Fibroblast of lung (primary cell): ENCODE measurements around the gene NT5E. TPM values are rescaled to one million over a fixed set of nuclear protein-coding genes. Genes with fewer than 3 reads are reported as not detected.

ENCODE experiments used
- DNase-seq, 2 donors: peaks; one replicate each; pipeline versions ENCODE4 v3.0.0 to v3.0.0-alpha.2; 2010; ENCODE audit warnings: low read depth in 2 of 2
- H2AFZ ChIP-seq: 2 replicates; pipeline ENCODE4 v1.5.1; 2012; ENCODE audit warnings: low read length, control low read depth, inconsistent platforms
- H3K27ac ChIP-seq: 2 replicates; pipeline ENCODE4 v1.5.1; 2011; ENCODE audit warnings: low read length, control low read depth; ENCODE audit not compliant: insufficient read depth
- H3K27me3 ChIP-seq: 2 replicates; pipeline ENCODE4 v1.5.1; 2011; ENCODE audit warnings: mild to moderate bottlenecking, low read length; ENCODE audit not compliant: control insufficient read depth, insufficient read depth
- H3K36me3 ChIP-seq: 2 replicates; pipeline ENCODE4 v1.5.1; 2011; ENCODE audit warnings: low read length; ENCODE audit not compliant: control insufficient read depth, insufficient read depth
- H3K4me1 ChIP-seq: 2 replicates; pipeline ENCODE4 v1.5.1; 2011; ENCODE audit warnings: low read length; ENCODE audit not compliant: control insufficient read depth, insufficient read depth; ENCODE audit errors: extremely low read depth
- H3K4me2 ChIP-seq: 2 replicates; pipeline ENCODE4 v1.5.1; 2011; ENCODE audit warnings: low read length, control low read depth; ENCODE audit not compliant: insufficient read depth; ENCODE audit errors: extremely low read depth
- H3K4me3 ChIP-seq, 4 experiments: fragments of 200-600 bp in 1 of 4; sonication (generic) in 1 of 4; replicated peaks in 1 of 4; 2 replicates each; pipeline ENCODE4 v1.5.1; 2011 to 2016; ENCODE audit warnings: low read length in 4 of 4, low read depth in 3 of 4, mild to moderate bottlenecking in 3 of 4, control low read depth in 2 of 4, inconsistent platforms in 1 of 4, mixed read lengths in 1 of 4; ENCODE audit not compliant: insufficient read depth in 1 of 4; ENCODE audit errors: control extremely low read depth in 1 of 4
- H3K79me2 ChIP-seq: 2 replicates; pipeline ENCODE4 v1.5.1; 2012; ENCODE audit warnings: mild to moderate bottlenecking, low read length, inconsistent platforms; ENCODE audit not compliant: control insufficient read depth, insufficient read depth
- H3K9ac ChIP-seq: 2 replicates; pipeline ENCODE4 v1.5.1; 2011; ENCODE audit warnings: mild to moderate bottlenecking, low read length, control low read depth; ENCODE audit not compliant: insufficient read depth
- H3K9me3 ChIP-seq: 2 replicates; pipeline ENCODE4 v1.5.1; 2012; ENCODE audit warnings: low read depth, low read length; ENCODE audit not compliant: control insufficient read depth, insufficient read depth
- H4K20me1 ChIP-seq: 2 replicates; pipeline ENCODE4 v1.5.1; 2011; ENCODE audit warnings: low read length; ENCODE audit not compliant: control insufficient read depth, insufficient read depth; ENCODE audit errors: extremely low read depth
- EZH2 ChIP-seq: IDR thresholded peaks from 2 replicates; pipeline ENCODE4 v1.5.1; 2012; ENCODE audit warnings: low read length, control low read depth, mild to moderate bottlenecking; ENCODE audit errors: missing control alignments
- polyA plus RNA-seq, 2 donors: library from polyadenylated mRNA; depleted of rRNA in 1 of 2; stranded (reverse) in 1 of 2; unstranded in 1 of 2; fragments of >200 nt; gene quantifications; 2 replicates each; pipeline ENCODE4 v1.2.1, GENCODE V29; 2011 to 2012; ENCODE audit warnings: missing spikeins in 1 of 2
- total RNA-seq: library from RNA; depleted of rRNA; stranded (reverse); fragments of >200 nt; gene quantifications from 2 replicates; pipeline ENCODE4 v1.2.1, GENCODE V29; 2014
- TF ChIP-seq, protein P1 (sequence below), 2 donors: IDR thresholded peaks in 1 of 2; conservative IDR thresholded peaks in 1 of 2; 1 replicate in 1 of 2; 2 replicates in 1 of 2; pipeline ENCODE4 v1.5.1; 2011 to 2012; ENCODE audit warnings: low read length in 2 of 2, control low read depth in 1 of 2, inconsistent platforms in 1 of 2, low read depth in 1 of 2, mild to moderate bottlenecking in 1 of 2

The NT5E gene
- total and polyA plus RNA-seq, 2 donors (not counting 1 experiment from before 2014, with no cell fraction given) = 217 to 257 TPM

- Histone ChIP-seq H4K20me1 (no peaks in the 10 kb centered on the region), H3K9me3 (no peaks in the 10 kb centered on the region), H3K27me3 (no peaks in the 10 kb centered on the region), H3K9ac (no peak overlapping the region), H3K36me3 (no peaks in the 10 kb centered on the region), H3K4me1 (peaks cover 48% of the 10 kb centered on the region), H3K79me2 (peaks cover 81% of the 10 kb centered on the region), H3K27ac (peak overlapping the region; percentile 35), H3K4me3 (no peak overlapping the region), H2AFZ (no peak overlapping the region), H3K4me2 (peak overlapping the region; percentile 48)
- peak in 1 of 2 donors; percentile 64 for DNase-seq
- TF ChIP-seq EZH2 = no peak
- TF ChIP-seq, protein P1, sequence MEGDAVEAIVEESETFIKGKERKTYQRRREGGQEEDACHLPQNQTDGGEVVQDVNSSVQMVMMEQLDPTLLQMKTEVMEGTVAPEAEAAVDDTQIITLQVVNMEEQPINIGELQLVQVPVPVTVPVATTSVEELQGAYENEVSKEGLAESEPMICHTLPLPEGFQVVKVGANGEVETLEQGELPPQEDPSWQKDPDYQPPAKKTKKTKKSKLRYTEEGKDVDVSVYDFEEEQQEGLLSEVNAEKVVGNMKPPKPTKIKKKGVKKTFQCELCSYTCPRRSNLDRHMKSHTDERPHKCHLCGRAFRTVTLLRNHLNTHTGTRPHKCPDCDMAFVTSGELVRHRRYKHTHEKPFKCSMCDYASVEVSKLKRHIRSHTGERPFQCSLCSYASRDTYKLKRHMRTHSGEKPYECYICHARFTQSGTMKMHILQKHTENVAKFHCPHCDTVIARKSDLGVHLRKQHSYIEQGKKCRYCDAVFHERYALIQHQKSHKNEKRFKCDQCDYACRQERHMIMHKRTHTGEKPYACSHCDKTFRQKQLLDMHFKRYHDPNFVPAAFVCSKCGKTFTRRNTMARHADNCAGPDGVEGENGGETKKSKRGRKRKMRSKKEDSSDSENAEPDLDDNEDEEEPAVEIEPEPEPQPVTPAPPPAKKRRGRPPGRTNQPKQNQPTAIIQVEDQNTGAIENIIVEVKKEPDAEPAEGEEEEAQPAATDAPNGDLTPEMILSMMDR (conservative IDR thresholded peaks at IDR 0.05 in 1 of 2, IDR thresholded peaks at IDR 0.05 in 1 of 2; ENCODE audit: low read depth in 1 of 2, low read length in 2 of 2) = no peak
Observed at GRCh38 chr6:85458782-85459181, 8.9 kb downstream of the NT5E start.

GRCh38 chr6:85459224-85459901 is 9.5 kb downstream of the NT5E start:
- Histone ChIP-seq H3K36me3 (no peaks in the 10 kb centered on the region), H3K79me2 (peaks cover 75% of the 10 kb centered on the region), H3K4me1 (peaks cover 51% of the 10 kb centered on the region), H3K4me2 (peak overlapping the region; percentile 48), H3K4me3 (no peak overlapping the region), H2AFZ (no peak overlapping the region), H3K9ac (no peak overlapping the region), H4K20me1 (no peaks in the 10 kb centered on the region), H3K9me3 (no peaks in the 10 kb centered on the region), H3K27ac (peak overlapping the region; percentile 35), H3K27me3 (no peaks in the 10 kb centered on the region)
- peak; percentile 70 to 94 for DNase-seq
- no peak for TF ChIP-seq EZH2
- TF ChIP-seq, protein P1 (conservative IDR thresholded peaks at IDR 0.05 in 1 of 2, IDR thresholded peaks at IDR 0.05 in 1 of 2; ENCODE audit: low read depth in 1 of 2, low read length in 2 of 2) = no peak

DNA sequence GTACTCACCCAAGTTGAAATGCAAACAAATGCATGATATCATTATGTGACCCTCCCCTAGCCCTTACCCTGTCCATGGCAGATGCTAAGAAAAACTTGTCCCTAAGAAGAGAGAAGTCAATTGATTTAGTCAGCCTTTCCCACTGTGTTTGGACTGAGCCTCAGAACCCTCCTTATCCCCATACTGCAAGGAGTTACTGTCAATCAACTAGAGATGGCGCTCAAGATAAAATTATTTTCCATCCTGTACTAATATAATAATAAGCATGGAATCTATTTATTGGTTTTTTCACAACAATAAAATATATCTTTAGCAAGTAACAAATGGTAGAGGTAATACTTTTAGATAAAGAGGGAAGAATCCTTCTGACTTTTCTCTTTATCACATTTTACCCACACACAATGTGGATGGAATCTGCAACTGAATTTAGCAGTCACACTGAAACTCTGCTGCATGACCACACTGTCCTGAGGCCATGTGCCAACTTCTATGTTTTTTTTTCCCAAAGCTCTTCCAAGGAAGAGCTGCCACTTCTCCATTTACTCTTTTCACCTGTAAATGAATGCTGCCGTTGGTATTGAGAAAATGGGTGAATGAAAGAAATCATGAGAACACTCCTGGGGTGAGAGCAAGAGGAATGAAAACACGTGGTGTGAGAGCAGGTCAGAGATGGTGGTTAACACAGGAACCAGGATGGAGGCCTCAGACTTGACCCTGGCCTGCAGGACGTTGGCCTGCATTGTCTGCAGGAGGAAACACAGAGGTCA is 10.5 kb downstream of the NT5E start:
- H3K4me1 ChIP-seq = peaks cover 60% of the 10 kb centered on the region
- no peak overlapping the region for H2AFZ ChIP-seq
- TF ChIP-seq, protein P1 (conservative IDR thresholded peaks at IDR 0.05 in 1 of 2, IDR thresholded peaks at IDR 0.05 in 1 of 2; ENCODE audit: low read depth in 1 of 2, low read length in 2 of 2) = no peak
- no peak for TF ChIP-seq EZH2
- no peaks in the 10 kb centered on the region for H3K9me3 ChIP-seq
- peak overlapping the region; percentile 30 for H3K27ac ChIP-seq
- no peaks in the 10 kb centered on the region for H4K20me1 ChIP-seq
- peaks cover 66% of the 10 kb centered on the region for H3K79me2 ChIP-seq
- no peaks in the 10 kb centered on the region for H3K27me3 ChIP-seq
- H3K36me3 ChIP-seq = no peaks in the 10 kb centered on the region
- H3K4me3 ChIP-seq = no peak overlapping the region
- no peak overlapping the region for H3K4me2 ChIP-seq
- no peak for DNase-seq
- no peak overlapping the region for H3K9ac ChIP-seq
